Suprapubic skin (tissue), 3 donors: ENCODE data around the gene STIP1.

Experiments used
- CTCF ChIP-seq, 2 donors: fragments of 200-600 bp in 1 of 2; fragments of 450-650 bp in 1 of 2; sonication (generic) in 1 of 2; IDR thresholded peaks; one replicate each; pipeline ENCODE4 v1.5.1; 2016 to 2019; ENCODE audit warnings: antibody characterized with exemption in 2 of 2, mild to moderate bottlenecking in 1 of 2, moderate library complexity in 1 of 2
- POLR2A ChIP-seq, 2 donors: fragments of 450-650 bp; IDR thresholded peaks; one replicate each; pipeline ENCODE4 v1.6.1; 2017; ENCODE audit warnings: antibody characterized with exemption in 2 of 2, mild to moderate bottlenecking in 2 of 2, moderate library complexity in 2 of 2

GRCh38 chr11:64198511-64198910, 12.5 kb downstream of the STIP1 start:
- TF ChIP-seq CTCF (IDR thresholded peaks at IDR 0.05) (no peak), POLR2A (IDR thresholded peaks at IDR 0.05) (no peak)
